T-helper 1 cell (primary cell): ENCODE measurements around the gene RHBDL1.
A peak's percentile ranks its signal among the peaks of the same experiment; 100 is the strongest.

Source experiments
- DNase-seq, 5 donors: peaks; one replicate each; pipeline ENCODE4 v3.0.0-alpha.2; 2012 to 2020

RHBDL1 gene

DNA sequence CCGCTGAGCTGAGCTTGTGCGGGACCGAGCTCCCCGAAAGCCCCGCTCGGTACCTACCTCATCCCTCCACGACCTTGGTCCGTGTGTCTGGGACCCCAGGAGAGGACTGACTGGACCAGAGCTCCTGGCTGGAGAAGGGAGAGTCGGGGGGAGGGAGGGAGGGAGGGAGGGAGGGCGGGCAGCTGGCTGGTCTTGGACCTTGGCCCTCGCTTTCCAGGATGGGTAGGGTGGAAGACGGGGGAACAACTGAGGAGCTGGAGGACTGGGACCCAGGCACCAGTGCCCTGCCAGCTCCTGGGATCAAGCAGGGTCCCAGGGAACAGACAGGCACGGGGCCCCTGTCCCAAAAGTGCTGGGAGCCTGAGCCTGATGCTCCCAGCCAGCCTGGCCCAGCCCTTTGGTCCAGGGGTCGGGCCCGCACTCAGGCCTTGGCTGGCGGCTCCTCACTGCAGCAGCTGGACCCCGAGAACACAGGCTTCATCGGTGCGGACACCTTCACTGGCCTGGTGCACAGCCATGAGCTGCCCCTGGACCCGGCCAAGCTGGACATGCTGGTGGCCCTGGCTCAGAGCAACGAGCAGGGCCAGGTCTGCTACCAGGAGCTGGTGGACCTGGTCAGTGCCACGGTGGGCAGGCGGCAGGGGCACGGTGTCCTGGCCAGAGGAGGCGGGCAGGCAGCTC is 553 bp downstream of the RHBDL1 start:
- no peak for DNase-seq

DNA sequence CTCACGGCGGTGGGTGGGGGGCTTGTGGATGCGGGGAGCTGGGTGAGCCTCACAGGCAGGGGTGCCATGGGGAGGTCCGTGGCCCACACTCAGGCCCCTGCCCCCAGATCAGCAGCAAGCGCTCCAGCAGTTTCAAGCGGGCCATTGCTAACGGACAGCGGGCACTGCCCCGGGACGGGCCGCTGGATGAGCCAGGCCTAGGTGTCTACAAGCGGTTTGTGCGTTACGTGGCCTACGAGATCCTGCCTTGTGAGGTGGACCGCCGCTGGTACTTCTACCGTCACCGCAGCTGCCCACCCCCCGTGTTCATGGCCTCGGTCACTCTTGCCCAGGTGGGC is 1.1 kb downstream of the RHBDL1 start:
- no peak for DNase-seq

DNA sequence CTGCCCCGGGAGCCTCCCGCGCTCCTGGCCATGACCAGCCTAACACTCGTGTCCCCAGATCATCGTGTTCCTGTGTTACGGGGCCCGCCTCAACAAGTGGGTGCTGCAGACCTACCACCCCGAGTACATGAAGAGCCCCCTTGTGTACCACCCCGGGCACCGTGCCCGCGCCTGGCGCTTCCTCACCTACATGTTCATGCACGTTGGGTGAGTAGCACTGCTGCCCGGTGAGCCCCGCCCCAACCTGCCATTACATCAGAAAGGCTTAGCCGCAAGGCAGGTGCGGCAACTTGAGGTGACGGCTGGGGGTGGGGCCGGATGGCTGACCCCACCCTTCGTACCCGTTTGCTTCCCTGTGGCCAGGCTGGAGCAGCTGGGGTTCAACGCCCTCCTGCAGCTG is 1.4 kb downstream of the RHBDL1 start:
- DNase-seq = peak in 1 of 5 donors; percentile 45

DNA sequence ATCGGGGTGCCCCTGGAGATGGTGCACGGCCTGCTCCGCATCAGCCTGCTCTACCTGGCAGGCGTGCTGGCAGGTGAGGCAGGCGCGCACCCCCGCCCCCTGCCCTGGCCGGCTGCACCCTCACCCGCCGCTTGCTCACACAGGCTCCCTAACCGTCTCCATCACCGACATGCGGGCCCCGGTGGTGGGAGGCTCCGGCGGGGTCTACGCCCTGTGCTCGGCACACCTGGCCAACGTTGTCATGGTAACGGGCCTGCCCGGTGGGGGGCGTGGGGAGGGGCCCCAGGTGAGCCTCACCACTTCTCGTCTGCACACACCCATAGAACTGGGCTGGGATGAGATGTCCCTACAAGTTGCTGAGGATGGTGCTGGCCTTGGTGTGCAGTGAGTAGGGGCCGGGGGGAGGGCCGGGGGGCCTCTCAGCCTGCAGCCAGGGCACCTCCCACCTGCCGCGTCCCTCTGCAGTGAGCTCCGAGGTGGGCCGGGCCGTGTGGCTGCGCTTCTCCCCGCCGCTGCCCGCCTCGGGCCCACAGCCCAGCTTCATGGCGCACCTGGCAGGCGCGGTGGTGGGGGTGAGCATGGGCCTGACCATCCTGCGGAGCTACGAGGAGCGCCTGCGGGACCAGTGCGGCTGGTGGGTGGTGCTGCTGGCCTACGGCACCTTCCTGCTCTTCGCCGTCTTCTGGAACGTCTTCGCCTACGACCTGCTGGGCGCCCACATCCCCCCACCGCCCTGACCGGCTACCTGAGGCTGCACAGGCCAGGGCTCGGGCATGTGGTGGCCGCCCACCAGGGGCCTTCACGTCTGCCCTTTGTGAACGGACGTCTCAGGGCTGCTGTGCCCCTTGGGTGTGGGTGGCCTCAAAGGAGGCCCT is 2.1 kb downstream of the RHBDL1 start:
- no peak for DNase-seq

DNA sequence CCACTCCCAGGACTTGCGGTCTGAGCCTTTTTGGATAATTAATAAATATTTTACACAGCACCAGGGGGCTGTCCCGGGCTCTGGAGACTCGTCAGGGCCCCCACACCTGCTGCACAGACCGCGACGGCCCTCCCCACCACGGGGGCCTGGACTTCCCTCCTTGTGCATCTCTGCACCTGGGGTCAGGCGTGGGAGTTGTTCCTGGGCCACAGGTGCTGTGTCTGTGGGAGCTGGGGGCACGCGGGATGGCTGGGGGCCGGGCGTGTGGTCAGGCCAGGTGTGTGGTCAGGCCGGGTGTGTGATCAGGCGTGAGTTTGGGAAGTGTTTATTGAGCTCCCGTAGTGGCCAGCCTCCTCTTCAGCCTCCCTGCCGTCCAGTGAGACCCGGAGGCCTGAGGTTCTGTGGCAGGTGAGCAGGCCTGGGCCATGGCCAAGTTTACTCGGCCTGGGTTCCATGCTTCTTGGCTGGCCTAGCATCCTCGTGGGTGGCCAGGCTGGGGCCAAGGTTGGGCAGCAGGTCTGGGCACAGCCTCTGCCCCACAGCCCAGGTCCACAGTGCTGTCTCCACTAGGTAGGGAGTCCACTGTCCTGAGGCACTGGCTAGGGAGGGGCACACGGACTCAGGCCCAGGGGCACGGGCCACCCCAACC is 2.9 kb downstream of the RHBDL1 start:
- no peak for DNase-seq

DNA sequence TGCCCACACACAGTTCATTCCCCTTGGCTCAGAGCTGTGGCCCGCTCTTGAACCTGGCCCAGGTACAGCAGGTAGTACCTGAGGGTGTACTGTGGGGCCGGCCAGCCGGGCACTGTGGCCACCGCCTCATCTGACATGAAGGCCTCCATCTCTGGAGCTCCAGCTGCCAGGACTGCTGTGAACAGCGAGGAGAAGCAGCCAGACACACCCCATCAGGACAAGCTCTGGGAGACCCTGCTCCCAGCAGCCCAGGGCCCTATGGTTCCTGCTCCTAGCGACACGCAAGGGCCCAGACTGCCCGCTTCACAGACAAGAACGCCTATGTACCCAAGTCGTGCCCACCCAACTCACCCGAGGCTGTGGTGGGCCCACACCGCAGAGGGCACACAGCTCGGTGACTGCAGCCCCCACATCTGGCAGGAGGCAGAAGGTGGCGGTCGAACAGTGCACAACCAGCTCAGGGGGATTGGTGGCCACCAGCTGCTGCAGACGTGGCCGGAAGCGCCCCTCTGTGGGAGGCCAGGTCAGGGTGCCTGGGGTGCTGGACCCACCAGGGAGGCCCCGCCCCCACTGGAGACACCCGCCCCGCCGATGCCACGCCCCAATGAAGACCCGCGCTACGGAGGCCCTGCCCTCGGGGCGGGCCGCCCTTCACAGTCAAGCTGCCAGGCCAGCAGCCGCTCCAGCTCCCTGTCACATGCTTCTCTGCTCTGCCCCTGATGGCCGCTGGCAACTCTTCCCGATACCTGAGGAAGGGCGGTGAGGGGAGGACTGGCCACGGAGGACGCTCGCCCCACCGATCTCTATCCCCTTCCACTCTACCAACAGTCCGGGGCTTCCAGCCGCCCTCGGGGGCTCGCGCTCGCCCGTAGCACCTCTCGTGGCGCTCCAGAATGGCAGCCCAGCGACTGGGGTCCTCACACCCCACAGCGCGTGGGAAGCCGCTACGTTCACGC is 3.7 kb downstream of the RHBDL1 start:
- peak in 3 of 5 donors; percentile 49 to 53 (median 51) for DNase-seq

DNA sequence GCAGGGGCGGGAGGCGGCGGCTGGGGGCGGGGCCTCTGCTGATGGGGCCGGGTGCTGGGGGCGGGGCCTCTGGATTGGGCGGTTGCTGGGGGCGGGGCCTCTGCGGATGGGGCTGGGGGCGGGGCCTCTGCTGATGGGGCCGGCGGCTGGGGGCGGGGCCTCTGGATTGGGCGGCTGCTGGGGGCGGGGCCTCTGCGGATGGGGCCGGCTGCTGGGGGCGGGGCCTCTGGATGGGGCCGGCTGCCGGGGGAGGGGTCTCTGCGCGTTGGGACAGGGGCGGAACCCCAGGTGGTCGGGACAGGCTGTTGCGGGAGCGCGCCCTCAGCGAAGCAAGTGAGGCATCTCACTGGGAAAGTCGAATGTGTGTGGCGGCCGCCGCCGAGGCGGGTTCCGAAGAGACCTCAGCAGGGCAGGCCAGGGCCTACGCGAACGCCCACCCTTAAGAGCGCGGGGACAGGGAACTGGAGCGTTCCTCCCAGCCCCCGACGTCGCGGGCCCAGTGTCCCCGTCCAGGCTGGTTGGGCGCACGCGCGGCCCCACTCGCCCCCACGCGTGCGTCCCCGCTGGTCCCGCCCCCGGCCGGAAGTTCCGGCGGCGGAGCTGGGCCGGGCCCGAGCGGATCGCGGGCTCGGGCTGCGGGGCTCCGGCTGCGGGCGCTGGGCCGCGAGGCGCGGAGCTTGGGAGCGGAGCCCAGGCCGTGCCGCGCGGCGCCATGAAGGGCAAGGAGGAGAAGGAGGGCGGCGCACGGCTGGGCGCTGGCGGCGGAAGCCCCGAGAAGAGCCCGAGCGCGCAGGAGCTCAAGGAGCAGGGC is 4.5 kb downstream of the RHBDL1 start, which contains the start of gene STUB1:
TSS of gene STUB1 (plus strand) at position 597 of the 811 bp plus-strand sequence. CDS start at position 713, 116 bp downstream.
- DNase-seq = peak; percentile 80 to 90 (median 85)

DNA sequence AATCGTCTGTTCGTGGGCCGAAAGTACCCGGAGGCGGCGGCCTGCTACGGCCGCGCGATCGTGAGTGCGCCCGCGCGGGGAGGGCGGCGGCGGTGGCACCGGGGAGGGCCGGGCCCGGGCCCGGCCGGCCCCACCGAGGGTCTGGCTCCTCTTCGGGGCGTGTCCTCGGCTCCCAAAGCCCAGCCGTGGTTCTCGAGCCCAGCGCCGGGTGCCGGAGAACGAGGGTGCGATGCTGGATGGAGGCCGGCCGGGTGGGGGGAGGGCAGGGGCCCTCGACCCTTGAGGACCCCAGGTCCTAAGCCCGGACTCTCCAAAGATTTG is 5.1 kb downstream of the RHBDL1 start:
- DNase-seq = no peak

DNA sequence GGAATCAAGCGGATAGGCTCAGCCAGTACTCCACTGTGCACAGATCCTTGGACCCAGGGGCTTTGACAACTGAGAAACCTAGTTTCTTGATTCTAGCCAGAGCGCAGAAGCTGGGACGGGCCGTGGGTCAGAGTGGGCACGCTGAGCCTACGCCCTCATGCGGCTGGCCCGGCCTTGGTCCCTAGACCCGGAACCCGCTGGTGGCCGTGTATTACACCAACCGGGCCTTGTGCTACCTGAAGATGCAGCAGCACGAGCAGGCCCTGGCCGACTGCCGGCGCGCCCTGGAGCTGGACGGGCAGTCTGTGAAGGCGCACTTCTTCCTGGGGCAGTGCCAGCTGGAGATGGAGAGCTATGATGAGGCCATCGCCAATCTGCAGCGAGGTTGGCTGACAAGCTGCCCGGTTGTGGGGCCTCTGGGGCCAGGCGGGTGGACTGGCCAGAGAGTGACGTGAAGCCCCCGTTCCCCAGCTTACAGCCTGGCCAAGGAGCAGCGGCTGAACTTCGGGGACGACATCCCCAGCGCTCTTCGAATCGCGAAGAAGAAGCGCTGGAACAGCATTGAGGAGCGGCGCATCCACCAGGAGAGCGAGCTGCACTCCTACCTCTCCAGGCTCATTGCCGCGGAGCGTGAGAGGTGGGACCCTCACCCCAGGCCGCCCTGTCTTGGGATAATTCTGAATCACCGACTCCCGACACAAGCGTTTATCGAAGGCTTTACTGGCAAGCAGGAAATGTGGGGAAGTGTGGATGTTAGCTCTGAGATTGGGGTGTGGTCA is 5.7 kb downstream of the RHBDL1 start:
- no peak for DNase-seq

DNA sequence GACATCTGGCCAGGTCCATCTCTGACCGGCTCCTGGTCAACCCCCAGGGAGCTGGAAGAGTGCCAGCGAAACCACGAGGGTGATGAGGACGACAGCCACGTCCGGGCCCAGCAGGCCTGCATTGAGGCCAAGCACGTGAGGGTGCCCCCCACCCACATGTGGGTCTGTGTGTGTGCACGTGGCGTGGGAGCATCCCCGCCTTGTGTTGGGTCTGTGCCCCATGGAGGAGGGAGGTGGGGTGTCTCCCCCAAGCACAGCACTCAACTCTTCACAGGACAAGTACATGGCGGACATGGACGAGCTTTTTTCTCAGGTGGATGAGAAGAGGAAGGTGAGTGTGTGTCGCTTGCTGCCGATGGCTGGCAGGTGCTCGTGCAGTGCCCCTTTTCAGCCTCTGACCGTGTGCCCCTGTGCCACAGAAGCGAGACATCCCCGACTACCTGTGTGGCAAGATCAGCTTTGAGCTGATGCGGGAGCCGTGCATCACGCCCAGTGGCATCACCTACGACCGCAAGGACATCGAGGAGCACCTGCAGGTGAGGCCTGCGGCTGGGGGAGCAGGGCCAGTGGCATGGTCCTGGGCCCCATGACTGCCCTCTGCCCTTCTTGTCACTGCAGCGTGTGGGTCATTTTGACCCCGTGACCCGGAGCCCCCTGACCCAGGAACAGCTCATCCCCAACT is 6.4 kb downstream of the RHBDL1 start:
- no peak for DNase-seq

DNA sequence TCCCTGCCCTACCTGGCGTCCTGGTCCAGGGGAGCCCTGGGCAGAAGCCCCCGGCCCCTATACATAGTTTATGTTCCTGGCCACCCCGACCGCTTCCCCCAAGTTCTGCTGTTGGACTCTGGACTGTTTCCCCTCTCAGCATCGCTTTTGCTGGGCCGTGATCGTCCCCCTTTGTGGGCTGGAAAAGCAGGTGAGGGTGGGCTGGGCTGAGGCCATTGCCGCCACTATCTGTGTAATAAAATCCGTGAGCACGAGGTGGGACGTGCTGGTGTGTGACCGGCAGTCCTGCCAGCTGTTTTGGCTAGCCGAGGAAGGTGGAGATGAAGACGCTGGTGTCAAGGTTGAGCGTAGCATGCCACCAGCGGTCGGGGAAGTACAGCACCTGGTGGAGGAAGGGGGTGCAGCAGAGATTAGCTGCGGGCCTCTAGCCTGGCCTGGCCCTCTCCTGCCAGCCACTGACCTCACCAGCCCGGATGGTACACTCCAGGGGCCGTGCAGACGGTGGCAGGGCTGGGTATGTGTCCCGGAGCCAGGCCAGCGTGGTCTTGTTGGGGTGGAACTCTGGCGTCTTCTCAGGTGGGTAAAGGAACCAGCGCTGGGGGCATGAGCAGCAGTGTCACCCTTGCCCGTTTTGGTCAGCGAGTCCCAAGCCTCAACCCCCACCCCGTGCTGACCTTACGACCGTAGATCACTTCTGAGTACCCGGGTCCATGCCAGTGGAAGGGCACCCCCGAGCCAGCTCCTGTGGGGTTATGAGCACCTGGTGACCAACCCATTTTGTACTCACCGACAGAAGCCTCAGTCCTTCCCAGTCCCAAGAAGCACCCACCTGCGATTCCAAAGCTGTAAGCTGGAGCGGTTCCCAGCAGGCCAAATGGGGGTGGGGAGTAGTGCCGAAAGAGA is 7.3 kb downstream of the RHBDL1 start:
- no peak for DNase-seq

DNA sequence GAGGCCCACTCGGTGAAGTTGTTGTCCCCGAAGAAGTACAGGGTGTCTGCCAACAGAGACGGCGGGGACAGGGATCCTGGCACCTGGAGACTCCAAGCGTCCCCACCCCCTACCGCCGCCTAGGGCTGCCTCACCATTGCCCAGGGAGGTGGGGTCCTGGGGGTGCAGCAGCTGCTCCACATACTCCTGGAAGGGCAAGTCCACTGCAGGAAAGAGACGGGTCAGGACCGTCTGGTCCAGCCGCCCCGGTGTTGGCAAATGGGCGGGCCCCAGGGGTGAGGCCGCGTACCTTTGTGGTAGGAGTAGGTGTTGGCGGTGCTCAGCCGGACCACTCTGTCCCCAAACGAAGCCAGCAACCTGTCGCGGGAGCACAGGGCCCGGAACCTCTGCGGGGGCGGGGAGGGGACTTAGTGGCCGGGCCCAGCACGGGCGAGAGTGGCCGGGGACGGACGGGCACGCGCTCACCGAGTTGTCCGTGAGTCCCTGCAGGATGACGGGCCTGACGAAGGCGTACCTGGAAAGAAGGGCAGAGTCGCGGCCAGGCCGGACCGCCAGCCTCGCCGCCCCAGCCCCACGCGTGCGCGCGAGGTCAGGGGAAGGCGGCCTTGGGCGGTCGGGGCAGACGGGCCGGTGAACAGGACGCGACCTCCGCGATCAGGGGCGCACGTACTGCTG is 8.1 kb downstream of the RHBDL1 start:
- DNase-seq = no peak

DNA sequence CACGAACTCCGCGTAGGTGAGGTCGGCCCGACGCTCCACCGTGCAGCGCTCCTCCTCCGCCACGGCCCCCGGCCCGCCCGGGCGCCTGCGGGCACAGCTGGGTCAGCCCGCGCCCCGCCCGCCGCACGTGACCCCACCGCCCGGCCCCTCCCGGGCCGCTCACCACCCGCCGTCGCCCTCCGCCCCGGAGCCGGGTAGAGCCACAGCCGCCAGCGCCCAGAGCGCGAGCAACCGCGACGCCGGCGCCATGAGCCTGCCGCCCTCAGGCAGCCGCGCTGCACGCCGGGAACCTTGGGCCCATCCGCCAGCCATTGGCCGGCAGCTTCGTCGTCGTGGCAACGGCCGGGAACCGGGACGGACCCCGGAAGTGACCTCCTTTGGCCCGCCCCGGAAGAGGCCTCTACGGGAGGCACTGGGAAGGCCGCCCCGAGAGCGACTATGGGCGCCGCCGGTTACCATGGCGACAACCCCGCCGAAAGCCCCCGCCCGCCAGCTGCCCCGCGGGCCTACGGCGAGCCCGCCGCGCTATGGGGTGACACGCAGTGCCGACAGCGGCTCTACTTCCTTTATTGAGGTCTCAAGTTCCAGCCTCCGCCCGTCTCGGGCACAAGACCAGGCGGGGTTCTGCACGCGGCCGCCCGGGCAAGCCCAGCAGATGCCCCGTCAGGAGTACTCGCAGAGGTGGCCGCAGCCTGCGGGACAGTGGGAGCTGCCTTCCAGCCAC is 8.8 kb downstream of the RHBDL1 start, which contains the start of gene JMJD8:
TSS of gene JMJD8 (minus strand) at position 264 of the 724 bp plus-strand sequence. CDS start at position 249, 15 bp downstream.
- DNase-seq = peak; percentile 92 to 97 (median 96)

DNA sequence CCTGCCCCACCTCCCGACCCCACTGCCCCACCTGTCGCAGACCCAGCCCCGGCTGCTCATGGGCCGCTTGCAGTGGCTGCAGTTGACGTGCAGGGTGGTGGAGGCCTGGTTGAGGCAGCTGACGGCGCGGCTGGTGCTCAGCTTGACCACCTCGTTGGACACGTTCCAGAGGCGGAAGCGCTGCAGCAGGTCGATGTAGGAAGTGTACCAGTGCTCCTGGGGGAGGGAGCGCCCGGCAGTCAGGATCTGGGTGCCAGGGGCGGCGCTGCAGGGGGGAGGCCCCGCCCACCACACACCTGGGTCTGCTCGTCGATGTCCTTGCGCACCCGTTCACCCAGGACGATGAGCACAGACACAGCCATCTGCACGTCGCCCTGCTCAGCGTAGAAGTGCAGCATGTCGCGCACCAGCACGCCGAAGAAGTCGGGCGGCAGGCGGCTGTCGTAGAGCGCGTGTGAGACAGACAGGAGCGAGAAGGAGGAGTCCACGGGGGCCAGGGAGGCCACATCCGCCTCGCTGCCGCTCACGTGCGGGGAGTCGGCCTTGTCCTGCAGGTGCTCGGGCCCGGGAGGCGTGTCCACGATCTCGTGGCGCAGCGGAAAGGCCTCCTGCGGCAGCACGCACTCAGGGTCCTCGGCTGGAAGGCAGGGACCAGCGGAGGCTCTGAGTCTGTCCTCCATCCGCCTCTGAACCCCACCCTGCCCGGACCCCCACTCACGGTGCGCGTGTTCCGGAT is 9.7 kb downstream of the RHBDL1 start:
- DNase-seq = no peak

DNA sequence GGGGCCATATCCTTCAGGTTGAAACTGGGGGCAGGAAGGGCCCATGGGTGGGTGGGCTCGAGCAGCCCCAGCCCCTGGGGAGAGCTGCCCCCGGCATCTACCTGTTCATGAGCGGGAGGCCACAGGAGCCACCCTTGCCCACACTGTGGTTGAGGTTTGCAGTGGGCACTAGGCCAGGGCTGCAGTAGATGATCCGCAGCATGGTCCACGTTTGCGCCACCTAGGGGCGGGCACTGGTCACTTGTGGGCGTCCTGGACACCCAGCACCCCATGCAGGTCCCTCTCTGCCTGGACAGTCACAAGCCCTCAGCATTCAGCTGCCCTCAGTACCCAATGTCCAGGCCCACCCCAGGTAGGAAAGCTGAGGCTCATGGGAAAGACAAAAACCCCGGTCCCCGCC is 10.5 kb downstream of the RHBDL1 start:
- DNase-seq = no peak

DNA sequence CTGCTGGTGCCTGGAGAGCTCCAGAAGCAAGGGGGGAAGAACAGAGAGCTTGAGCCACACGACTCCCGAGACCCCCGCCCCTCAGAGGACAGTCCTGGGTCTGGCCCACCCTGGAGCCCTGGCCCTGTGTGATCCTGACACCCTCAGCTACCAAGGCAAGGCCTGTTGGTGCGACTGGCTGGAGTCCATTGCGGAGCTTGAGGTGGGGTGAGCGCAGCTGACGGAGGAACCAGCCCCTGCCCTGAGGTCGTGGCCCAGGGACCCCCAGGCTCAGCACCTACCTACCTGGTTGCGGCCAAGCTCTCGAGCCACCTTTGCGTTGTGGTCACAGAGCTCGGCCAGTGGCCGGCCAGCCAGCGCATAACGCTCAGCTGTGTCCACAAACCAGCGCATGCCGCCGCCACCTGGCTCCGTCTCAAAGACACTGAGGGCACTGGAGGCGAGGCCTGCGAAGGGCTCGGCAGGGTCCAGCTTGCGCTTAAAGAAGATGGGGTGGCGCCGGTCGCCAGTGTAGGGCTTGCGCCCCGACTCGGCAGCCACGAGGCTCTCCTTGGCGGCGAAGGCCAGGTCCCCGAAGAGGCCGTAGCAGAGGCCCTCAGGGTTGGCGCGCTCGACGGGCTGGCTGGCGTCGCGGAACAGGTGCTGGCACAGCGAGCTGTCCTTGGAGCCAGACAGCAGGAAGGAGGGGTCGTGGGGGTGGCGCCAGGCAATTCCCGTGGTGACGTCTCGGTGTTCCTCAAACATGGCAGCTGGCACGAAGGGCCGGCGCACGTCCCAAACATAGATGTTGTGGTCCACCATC is 11.2 kb downstream of the RHBDL1 start:
- no peak for DNase-seq
